ENCODE data around the gene PILRA.
"Not testable (repeated sequence)": the region's sequence is repeated elsewhere in the genome, so short reads cannot be mapped to it uniquely, and the experiment has no call there.

PILRA gene

DNA sequence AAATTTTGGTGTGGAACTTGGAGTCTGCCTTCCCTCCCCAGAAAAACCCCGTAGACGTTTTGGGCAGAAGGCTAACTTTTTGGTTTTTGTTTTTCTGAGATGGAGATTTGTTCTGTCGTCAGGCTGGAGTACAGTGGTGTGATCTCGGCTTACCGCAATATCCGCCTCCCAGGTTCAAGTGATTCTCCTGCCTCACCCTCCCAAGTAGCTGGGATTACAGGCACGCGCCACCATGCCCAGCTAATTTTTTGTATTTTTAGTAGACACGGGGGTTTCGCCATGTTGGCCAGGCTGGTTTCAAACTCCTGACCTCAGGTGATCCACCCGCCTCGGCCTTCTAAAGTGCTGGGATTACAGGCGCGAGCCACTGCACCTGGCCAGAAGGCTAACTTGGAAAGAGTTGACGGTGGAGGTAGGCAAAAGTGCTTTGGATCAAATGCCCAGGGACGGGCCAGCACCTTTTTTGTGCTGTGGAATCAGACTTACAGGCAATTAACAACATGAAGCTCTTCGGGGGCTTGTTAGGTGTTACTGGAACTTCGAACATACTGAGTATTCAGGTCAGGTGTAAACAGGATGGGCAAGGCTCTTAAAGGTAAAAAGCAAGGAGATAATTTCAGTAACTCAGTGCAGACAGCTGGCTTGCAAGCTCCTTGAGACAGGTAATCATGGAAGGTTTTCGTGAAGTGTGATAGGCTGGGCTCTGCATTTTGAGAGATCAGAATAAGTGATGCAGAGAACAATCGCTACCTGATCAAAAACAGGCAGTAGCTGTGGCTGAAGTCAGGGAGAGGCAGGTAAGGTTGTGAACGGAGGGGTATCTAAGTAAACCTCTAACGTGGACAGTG is 61.2 kb downstream of the PILRA start:
- no peak for DNase-seq (ENCODE audit: low read depth, low spot score)

DNA sequence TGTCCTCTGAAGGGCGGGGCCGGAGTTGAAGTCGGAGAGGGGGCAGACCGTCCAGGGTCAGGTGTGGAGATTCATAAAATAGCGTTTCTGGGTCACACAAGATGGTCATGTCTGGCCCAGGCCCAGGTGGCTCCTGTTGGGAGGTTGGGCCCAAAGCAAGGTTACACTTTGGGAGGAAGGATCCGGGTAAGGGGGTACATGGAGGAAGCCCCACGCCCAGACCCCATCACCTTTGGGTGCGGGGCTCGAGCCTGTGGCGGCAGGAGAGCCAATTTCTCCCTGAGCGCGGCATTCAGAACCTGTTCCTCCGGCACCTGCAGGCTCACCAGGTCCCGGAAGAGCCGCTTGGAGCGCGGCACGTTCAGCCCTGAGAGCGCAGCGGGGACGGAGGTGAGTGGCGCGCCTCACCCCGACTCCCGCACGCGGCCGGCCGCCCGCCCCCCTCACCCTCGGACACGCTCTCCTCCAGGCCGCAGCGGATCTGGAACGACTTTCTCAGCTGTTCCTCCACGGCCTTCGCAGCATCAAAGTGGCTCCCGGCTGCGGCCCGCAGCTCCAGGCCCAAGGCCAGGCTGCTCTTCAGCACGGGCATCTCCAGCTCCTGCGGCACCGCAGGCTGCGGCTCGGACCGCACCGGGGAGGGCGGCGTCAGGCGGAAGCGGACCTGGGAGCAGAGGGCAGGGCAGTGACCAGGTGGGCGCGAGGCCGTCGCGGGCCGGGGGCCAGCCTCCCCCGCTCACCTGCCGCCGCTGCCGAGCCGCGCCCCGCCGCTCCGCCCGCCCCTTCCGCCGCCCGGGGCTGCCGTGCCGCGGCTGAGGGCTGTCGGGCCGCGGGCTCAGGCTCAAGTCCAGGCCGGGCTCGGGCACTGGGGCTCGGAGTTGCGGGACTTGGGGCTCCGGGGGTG is 62.4 kb downstream of the PILRA start:
- no peak for DNase-seq (ENCODE audit: low read depth, low spot score)

DNA sequence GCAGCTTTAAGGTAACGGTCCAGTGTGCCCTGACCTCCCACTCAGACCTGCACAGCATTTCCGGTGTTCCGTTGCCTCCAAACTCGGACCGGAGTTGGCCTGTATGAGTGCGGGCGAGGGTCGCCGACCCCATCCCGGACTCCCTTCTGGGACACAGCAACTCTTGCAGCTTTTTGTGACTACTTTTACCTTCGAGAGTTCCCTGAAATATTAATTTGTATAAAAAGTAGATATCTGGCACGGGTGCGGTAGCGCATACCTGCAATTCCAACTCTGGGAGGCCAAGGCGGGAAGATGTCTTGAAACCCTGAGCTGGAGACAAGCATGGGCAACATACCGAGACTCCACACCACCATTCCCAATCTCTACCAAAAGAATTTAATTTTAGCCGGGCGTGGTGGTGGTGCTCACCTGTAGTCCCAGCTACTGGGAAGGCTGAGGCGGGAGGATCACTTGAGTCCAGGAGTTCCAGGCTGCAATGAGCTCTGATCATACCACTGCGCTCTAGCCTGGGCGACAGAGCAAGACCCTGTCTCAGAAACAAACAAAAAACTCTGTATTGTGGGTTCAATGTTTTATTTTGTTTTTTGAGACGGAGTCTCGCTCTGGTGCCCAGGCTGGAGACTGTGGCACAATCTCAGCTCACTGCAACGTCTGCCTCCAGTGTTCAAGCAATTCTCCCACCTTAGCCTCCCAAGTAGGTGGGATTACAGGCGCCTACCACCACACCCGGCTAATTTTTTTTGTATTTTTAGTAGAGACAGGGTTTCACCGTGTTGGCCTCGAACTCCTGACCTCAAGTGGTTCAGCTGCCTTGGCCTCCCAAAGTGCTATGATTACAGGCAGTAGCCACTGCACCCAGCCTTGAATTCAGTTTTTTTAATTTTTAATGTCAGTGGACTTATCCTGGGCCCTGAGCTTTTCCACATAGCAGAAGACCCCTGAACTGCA is 64.1 kb downstream of the PILRA start:
- no peak for DNase-seq (ENCODE audit: low read depth, low spot score)

DNA sequence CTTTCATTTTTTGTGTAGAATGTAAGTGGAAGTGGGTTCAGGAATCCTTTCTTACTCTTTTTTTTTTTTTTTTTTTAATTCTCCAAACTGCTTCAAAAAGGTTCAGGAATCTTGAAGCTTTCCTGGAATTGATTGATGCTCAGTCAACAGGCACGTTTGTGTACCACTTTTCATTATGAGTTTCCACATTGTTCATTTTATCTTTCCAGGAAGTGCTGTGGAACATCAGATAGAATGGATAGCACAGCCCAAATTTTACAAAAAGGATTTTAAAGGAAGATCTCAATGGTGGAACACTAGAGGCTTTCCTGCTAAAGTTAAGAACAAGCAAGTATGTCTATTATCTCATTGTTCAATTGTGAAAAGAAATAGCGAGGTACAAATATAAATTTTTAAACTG is 64.9 kb downstream of the PILRA start:
- DNase-seq (ENCODE audit: low read depth, low spot score): no peak

DNA sequence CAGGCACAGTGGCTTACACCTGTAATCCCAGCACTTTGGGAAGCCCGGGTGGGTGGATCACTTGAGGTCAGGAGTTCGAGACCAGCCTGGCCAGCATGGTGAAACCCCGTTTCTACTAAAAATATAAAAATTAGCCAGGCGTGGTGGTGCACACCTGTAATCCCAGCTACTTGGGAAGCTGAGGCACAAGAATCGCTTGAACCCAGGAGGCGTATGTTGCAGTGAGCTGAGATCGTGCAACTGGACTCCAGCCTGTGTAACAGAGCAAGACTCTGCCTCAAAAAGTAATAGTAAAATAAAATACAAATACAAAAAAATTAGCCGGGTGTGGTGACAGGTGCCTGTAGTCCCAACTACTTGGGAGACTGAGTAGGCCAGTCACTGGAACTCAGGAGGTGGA is 65.4 kb downstream of the PILRA start:
- DNase-seq (ENCODE audit: low read depth, low spot score): not testable (repeated sequence)

DNA sequence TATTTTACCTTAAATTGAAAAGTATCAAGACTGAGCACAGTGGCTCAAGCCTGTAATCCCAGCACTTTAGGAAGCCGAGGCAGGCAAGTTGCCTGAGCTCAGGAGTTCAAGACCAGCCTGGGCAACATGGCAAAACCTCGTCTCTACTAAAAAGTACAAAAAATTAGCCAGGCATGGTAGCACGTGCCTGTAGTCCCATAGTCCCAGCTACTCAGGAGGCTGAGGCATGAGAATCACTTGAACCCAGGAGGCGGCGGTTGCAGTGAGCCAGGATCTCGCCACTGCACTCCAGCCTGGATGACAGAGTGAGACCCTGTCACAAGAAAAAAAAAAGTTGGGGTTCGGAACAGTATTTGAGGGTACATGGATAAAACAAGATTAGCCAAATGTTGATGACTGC is 66.0 kb downstream of the PILRA start:
- DNase-seq (ENCODE audit: low read depth, low spot score): not testable (repeated sequence)

DNA sequence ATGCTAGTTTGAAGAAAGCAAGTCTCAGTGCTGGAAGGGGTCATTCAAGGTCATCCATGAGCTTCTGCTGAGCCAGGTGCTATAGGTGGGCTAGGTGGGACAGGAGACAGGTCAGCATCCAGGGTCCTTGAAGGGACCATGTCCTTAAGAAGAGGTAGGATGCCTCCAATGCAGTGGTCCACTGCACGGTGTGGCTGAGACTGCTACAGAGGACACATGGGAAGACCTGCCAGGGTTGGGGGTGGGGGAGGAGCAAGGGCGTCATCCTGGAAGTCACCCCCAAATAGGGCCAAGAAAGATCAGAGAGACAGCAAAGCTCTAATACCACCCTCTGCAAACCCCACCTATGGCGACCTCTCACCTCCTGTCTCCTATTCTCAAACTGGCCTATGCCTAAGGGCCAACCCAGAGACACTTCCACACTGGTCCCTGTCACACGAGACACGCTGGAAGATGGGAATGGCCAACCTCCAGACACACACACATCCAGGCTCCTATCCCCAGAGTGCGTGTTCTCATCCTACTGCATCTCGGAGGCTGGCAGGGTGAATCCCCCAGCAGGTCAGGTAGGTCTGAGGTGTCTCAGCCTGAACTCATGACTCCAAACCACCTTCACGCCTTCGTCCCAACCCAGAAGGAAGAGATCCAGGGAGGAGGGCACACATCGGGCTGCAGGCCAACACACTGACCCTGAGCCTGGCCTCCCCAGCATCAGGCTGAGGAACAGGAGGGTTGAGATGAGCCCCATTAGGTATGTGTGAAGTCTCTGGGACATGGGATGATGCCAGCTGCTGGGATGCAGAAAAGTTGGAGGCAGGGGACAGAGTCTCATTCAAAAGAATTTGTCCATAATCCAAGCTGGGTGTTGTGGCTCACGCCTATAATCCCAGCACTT is 68.6 kb downstream of the PILRA start:
- no peak for DNase-seq (ENCODE audit: low read depth, low spot score)

DNA sequence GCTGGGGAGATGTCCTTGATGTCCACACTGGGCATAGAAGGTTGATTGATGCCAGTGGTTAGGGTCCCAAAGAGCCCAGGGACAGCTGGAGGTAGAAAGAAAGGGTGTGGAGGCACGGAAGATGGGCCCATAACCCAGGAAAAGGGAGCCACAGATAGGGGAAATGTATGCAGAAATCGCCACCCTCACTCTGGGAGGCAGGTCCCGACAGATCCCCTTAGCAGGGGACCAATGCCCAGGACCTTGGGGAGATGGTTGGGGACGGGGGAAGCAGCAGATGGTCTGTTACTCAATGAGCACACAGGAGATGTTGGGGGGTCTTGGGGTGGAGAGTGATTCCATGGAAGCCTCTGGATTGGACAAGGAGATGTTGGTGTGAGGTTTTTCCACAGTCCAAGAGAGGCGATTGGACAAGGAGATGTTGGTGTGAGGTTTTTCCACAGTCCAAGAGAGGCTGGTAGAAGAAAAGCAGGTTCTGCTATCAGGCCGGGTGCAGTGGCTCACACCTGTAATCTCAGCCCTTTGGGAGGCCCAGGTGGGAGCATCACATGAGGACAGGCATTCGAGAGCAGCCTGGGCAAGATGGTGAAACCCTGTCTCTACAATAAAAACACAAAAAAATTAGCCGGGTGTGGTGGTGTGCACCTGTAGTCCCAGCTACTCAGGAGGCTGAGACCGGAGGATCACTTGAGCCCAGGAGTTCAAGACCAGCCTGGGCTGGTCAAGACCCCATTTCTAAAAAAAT is 70.0 kb downstream of the PILRA start:
- no peak for DNase-seq (ENCODE audit: low read depth, low spot score)

DNA sequence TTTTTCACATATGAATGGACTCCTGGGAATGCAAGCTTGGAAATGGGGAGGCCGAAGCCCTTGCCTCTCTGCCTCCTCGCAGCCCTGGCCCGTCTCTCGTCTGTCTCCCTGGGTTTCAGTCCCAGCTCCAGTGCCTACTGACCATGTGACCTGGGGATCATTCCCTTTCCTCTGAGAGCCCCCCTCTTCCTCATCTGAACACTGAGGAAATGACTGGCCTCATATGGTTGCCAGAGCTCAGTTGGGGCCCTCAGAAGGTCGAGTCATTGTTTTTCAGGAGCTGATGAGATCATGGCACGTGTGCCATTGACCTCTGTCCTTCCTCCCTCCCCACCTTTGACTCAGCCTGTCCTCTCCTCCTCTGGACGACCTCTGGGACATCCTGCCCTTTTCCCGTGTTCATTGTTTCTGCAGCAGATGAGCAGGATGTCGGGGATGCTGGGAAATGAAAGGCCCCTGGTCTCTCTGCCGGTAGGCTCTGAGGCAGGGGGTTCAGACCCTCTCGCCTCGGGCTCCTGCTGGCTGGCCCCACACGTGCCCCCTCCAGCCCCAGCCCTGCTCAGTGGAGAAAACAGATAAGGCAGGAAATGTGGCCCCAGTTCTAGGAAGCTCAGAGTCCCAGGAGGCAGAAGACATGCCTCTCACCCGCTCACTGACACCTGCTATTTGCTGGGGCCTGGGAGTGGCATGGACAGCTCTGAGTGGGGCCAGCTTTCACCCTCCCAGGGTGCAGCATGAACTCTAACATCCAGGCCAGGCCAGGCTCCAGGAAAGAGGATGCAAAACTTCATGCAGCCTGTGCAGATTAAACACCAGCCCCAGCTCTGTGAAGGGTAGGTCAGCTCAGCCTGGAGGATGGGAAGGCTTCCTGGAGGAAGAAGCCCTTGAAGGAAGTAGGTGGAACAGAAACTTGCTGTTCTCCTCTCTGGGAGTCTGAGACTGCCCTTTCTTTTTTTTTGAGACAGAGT is 71.3 kb downstream of the PILRA start:
- DNase-seq (ENCODE audit: low read depth, low spot score): no peak

DNA sequence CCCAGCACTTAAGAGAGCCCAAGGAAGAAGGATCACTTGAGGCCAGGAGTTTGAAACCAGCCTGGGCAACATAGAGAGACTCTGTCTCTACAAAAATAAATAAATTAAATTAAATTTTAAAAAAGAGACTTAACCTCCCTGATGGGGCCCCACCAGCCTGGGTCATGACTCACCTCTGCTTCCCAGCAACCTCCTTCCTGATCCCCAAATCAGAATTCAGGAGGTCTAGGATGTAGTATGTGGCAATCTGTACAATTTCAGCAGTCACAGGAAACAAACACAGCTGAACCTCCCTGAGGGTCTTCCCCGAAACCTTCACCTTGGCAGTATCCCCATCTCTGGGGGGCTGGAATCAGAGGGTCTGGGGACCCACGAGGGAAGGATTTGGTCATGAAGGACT is 72.8 kb downstream of the PILRA start:
- no peak for DNase-seq (ENCODE audit: low read depth, low spot score)

DNA sequence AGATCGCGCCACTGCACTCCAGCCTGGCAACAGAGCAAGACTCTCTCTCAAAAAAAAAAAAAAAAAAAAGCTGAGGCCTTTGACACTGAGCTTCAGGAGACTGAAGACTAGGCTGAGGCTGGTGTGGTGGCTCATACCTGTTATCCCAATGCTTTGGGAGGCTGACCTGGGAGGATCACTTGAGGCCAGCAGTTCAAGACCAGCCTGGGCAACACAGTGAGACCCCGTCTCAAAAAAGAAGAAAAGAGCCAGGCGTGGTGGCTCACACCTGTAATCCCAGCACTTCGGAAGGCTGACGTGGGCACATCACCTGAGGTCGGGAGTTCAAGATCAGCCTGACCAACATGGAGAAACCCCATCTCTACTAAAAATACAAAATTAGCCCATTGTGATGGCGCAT is 74.1 kb downstream of the PILRA start:
- not testable (repeated sequence) for DNase-seq (ENCODE audit: low read depth, low spot score)

DNA sequence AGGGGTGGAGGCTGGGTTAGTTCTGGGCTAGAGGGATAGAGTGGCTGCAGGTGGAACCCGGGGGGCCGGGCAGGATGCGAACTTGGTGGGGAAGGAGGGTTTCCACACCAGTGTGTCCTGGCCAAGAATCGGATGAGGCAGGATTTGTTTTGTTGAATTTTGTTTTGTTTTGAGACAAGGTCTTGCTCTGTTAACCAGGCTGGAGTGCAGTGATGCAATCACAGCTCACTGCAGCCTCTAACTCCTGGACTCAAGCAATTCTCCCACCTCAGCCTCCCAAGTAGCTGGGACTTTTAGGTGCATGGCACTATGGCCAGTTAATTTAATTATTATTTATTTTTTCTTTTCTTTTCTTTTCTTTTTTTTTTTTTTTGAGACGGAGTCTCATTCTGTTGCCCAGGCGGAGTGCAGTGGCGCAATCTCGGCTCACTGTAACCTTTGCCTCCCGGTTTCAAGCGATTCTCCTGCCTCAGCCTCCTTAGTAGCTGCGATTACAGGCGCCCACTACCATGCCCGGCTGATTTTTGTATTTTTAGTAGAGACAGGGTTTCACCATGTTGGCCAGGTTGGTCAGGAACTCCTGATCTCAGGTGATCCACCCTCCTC is 76.0 kb downstream of the PILRA start:
- DNase-seq (ENCODE audit: low read depth, low spot score): no peak
